ENCODE measurements around the gene PRCC.

DNA sequence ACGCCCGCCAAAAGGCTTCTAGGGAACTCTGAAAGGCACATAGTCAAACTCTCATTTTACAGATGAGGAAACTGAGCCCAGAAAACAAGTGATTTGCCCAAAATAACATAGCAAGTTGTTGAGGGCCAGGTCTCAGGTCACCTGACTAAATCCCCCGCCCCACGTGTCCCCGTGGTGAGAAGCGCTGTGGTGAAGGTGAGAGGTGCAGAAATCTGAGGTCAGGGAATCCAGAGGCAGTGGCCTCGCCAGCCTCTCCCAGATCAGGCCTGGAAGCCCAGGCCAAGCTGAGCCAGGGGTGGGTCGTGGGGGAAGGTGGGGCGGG is 21.0 kb upstream of the PRCC start:
- no peak for TF ChIP-seq EZH2 (IDR thresholded peaks at IDR 0.05; ENCODE audit: insufficient read depth, low read length)
- TF ChIP-seq, protein P1, sequence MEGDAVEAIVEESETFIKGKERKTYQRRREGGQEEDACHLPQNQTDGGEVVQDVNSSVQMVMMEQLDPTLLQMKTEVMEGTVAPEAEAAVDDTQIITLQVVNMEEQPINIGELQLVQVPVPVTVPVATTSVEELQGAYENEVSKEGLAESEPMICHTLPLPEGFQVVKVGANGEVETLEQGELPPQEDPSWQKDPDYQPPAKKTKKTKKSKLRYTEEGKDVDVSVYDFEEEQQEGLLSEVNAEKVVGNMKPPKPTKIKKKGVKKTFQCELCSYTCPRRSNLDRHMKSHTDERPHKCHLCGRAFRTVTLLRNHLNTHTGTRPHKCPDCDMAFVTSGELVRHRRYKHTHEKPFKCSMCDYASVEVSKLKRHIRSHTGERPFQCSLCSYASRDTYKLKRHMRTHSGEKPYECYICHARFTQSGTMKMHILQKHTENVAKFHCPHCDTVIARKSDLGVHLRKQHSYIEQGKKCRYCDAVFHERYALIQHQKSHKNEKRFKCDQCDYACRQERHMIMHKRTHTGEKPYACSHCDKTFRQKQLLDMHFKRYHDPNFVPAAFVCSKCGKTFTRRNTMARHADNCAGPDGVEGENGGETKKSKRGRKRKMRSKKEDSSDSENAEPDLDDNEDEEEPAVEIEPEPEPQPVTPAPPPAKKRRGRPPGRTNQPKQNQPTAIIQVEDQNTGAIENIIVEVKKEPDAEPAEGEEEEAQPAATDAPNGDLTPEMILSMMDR (IDR thresholded peaks at IDR 0.05; ENCODE audit: insufficient read depth, low read depth, low read length) = no peak
